ENCODE data around the gene RAPGEF4.

DNA sequence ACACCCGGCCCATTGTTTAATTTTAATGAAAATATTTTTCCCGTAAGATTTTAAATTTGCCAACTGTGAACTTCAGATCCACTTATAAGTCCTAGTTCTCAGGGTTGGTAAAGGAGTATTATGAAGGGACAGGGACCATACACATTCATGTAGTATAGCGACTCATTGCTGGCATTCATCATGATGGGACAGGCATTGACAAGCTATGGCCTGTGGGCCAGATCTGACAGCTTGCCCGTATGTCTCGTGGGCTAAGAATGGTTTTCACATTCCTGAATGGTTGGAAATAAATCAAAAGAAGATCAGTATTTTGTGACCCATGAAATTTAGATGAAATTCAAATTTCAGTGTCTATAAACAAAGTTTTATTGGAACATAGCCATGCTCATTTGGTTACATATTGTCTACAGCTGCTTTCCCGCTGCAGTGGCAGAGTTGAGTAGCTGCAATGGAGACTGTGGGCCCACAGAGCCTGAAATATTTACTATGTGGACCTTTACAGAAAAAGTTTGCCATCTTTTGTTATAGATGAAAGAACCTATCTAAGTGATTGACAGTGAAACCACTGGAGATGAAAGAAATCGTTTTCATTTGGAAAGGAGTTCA lies 4.1 kb downstream of the RAPGEF4 start:
- TF ChIP-seq, protein P1, sequence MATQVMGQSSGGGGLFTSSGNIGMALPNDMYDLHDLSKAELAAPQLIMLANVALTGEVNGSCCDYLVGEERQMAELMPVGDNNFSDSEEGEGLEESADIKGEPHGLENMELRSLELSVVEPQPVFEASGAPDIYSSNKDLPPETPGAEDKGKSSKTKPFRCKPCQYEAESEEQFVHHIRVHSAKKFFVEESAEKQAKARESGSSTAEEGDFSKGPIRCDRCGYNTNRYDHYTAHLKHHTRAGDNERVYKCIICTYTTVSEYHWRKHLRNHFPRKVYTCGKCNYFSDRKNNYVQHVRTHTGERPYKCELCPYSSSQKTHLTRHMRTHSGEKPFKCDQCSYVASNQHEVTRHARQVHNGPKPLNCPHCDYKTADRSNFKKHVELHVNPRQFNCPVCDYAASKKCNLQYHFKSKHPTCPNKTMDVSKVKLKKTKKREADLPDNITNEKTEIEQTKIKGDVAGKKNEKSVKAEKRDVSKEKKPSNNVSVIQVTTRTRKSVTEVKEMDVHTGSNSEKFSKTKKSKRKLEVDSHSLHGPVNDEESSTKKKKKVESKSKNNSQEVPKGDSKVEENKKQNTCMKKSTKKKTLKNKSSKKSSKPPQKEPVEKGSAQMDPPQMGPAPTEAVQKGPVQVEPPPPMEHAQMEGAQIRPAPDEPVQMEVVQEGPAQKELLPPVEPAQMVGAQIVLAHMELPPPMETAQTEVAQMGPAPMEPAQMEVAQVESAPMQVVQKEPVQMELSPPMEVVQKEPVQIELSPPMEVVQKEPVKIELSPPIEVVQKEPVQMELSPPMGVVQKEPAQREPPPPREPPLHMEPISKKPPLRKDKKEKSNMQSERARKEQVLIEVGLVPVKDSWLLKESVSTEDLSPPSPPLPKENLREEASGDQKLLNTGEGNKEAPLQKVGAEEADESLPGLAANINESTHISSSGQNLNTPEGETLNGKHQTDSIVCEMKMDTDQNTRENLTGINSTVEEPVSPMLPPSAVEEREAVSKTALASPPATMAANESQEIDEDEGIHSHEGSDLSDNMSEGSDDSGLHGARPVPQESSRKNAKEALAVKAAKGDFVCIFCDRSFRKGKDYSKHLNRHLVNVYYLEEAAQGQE (IDR thresholded peaks at IDR 0.05; ENCODE audit: insufficient read depth in 1 of 2, low read depth in 2 of 2, low read length in 2 of 2), result no peak
- TF ChIP-seq POLR2AphosphoS5 (IDR thresholded peaks at IDR 0.05; ENCODE audit: low read depth, low read length) (no peak), TAF1 (IDR thresholded peaks at IDR 0.05; ENCODE audit: borderline replicate concordance, insufficient read depth, low read length) (no peak), SIN3A (IDR thresholded peaks at IDR 0.05; ENCODE audit: borderline replicate concordance, insufficient read depth, low read length) (no peak), FOXP2 (optimal IDR thresholded peaks at IDR 0.05; ENCODE audit: borderline replicate concordance, extremely low read depth, extremely low read length, insufficient read depth) (no peak)
